Hepatocyte (in vitro differentiated cells): ENCODE results near the gene DPH2. TPM values are rescaled to one million over a fixed set of nuclear protein-coding genes. Genes with fewer than 3 reads are reported as not detected.

Experiments
- DNase-seq: peaks from one replicate; pipeline ENCODE4 v3.0.0-alpha.2; 2016; ENCODE audit warnings: low spot score
- H2AFZ ChIP-seq: fragments of 200-600 bp; sonication (generic); 2 replicates; pipeline ENCODE4 v1.6.0; 2016; ENCODE audit warnings: antibody characterized with exemption, mild to moderate bottlenecking
- H3K27ac ChIP-seq: fragments of 200-600 bp; sonication (generic); 2 replicates; pipeline ENCODE4 v1.5.1; 2016; ENCODE audit warnings: mild to moderate bottlenecking
- H3K27me3 ChIP-seq: fragments of 200-600 bp; sonication (generic); 2 replicates; pipeline ENCODE4 v1.6.1; 2016
- H3K36me3 ChIP-seq: fragments of 200-600 bp; sonication (generic); replicated peaks from 2 replicates; pipeline ENCODE4 v1.5.1; 2016; ENCODE audit warnings: low read depth; ENCODE audit not compliant: insufficient read depth
- H3K4me1 ChIP-seq: fragments of 200-600 bp; sonication (generic); 2 replicates; pipeline ENCODE4 v1.5.1; 2016; ENCODE audit warnings: mild to moderate bottlenecking, moderate library complexity; ENCODE audit not compliant: insufficient read depth
- H3K4me2 ChIP-seq: fragments of 200-600 bp; sonication (generic); 2 replicates; pipeline ENCODE4 v1.6.0; 2016
- H3K4me3 ChIP-seq: fragments of 200-600 bp; sonication (generic); 2 replicates; pipeline ENCODE4 v1.5.1; 2016; ENCODE audit warnings: mild to moderate bottlenecking
- H3K79me2 ChIP-seq: fragments of 200-600 bp; sonication (generic); 2 replicates; pipeline ENCODE4 v1.6.0; 2017; ENCODE audit warnings: mild to moderate bottlenecking
- H3K9me2 ChIP-seq: fragments of 200-600 bp; sonication (generic); replicated peaks from 2 replicates; pipeline ENCODE4 v1.6.0; 2017; ENCODE audit warnings: mild to moderate bottlenecking; ENCODE audit not compliant: insufficient read depth
- H3K9me3 ChIP-seq: fragments of 200-600 bp; sonication (generic); 2 replicates; pipeline ENCODE4 v1.5.1; 2016; ENCODE audit warnings: low read depth, mild to moderate bottlenecking
- H4K20me1 ChIP-seq: fragments of 200-600 bp; sonication (generic); 2 replicates; pipeline ENCODE4 v1.6.0; 2016; ENCODE audit warnings: mild to moderate bottlenecking; ENCODE audit not compliant: insufficient read depth, poor library complexity, severe bottlenecking
- EZH2 ChIP-seq: fragments of 200-600 bp; sonication (generic); IDR thresholded peaks from 2 replicates; pipeline ENCODE4 v1.6.1; 2016; ENCODE audit warnings: antibody characterized with exemption, mild to moderate bottlenecking, borderline replicate concordance
- EZH2phosphoT487 ChIP-seq: fragments of 200-600 bp; sonication (generic); IDR thresholded peaks from one replicate; pipeline ENCODE4 v1.6.1; 2018; ENCODE audit warnings: antibody characterized with exemption, mild to moderate bottlenecking, low read depth, moderate library complexity; ENCODE audit not compliant: unreplicated experiment, severe bottlenecking
- WGBS: methylation state at CpG from one replicate; pipeline ENCODE4 v1.1.6; 2016; ENCODE audit warnings: low lambda C conversion rate; ENCODE audit errors: missing lambda C conversion rate; 5-methylcytosine and 5-hydroxymethylcytosine counted together
- polyA plus RNA-seq: library from polyadenylated mRNA; unstranded; fragments of >200 nt; fragmentation: Nextera tagmentation; extraction: Ambion mirVana; gene quantifications from 2 replicates; pipeline ENCODE4 v1.2.1, GENCODE V29; 2016
- total RNA-seq: library from RNA; depleted of rRNA; stranded (reverse); fragments of >200 nt; gene quantifications from 2 replicates; pipeline ENCODE4 v1.2.3, GENCODE V29; 2014
- TF ChIP-seq, protein P1 (sequence below): fragments of 200-600 bp; sonication (generic); IDR thresholded peaks from 2 replicates; pipeline ENCODE4 v1.5.1; 2016; ENCODE audit warnings: antibody characterized with exemption, mild to moderate bottlenecking; ENCODE audit not compliant: poor library complexity

DPH2 gene
- total and polyA plus RNA-seq, 2 experiments from 2014 or later = 18.6 to 21.5 TPM

DNA sequence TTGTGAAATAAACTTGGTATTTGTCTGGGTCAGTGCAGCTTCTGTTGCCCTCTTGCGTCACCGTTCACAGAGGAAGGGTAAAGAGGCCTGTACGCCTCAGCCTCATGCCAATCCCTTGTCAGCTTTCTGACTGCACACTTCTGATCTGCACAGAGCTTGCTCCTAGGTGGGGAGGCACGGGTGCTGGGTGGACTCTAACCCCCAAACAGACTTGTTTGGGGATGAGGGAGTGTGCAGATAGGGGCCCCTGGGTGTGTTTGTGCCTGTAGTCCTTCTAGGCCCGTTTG is 8.4 kb downstream of the DPH2 start:
- H3K27me3 ChIP-seq = no peaks in the 10 kb centered on the region
- peak overlapping the region; percentile 93 for H3K4me2 ChIP-seq
- no peaks in the 10 kb centered on the region for H3K9me2 ChIP-seq
- peak overlapping the region; percentile 69 for H3K27ac ChIP-seq
- TF ChIP-seq EZH2 = no peak
- TF ChIP-seq, protein P1, sequence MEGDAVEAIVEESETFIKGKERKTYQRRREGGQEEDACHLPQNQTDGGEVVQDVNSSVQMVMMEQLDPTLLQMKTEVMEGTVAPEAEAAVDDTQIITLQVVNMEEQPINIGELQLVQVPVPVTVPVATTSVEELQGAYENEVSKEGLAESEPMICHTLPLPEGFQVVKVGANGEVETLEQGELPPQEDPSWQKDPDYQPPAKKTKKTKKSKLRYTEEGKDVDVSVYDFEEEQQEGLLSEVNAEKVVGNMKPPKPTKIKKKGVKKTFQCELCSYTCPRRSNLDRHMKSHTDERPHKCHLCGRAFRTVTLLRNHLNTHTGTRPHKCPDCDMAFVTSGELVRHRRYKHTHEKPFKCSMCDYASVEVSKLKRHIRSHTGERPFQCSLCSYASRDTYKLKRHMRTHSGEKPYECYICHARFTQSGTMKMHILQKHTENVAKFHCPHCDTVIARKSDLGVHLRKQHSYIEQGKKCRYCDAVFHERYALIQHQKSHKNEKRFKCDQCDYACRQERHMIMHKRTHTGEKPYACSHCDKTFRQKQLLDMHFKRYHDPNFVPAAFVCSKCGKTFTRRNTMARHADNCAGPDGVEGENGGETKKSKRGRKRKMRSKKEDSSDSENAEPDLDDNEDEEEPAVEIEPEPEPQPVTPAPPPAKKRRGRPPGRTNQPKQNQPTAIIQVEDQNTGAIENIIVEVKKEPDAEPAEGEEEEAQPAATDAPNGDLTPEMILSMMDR = no peak
- no peak for TF ChIP-seq EZH2phosphoT487
- H2AFZ ChIP-seq = no peak overlapping the region
- no peaks in the 10 kb centered on the region for H3K36me3 ChIP-seq
- no peak for DNase-seq
- 70% methylated on average over 5 of the region's 5 CpGs for WGBS
- peaks cover 30% of the 10 kb centered on the region for H4K20me1 ChIP-seq
- peaks cover 35% of the 10 kb centered on the region for H3K4me1 ChIP-seq
- H3K4me3 ChIP-seq = no peak overlapping the region
- no peaks in the 10 kb centered on the region for H3K9me3 ChIP-seq
- peaks cover 53% of the 10 kb centered on the region for H3K79me2 ChIP-seq

DNA sequence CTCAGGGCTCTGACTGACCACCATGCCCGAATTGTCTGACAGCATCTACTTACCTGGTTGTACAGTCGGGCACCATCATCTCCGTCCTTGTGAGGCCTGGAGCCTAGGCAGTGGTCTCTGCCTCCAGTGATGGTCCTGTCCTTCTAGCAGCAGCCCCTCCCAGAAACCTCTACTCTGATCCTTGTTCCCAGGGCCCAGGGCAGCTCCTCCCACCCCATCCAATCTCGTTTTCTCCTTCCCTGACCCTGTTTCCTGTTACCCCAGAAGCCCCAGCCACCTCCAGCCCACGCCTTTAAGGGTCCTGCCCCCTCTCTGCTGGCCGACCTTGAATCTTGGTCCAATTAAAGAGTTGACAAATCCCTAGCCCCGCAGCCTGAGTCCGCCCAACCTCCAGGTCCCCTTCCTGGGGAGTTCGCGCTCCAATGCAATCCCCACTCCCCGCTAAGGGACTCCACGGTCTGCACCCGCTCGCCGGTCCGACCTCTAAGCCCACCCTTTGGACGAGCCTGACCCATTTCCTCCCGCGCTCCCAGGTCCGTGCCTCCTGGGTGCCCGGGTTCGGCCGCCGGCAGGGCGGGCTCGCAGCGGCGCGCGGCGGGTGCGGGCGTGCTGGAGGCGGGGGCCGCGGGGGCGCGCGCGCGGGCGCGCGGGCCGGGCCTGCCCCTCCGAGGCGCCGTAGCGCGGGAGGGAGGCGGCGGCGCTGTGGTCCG is 8.9 kb downstream of the DPH2 start, which contains the start of gene B4GALT2:
Gene B4GALT2 (plus strand): TSS at position 660 of the 710 bp plus-strand sequence. CDS start 1,951 bp downstream, outside the sequence.
- H3K4me3 ChIP-seq = peak within 1 kb of the TSS; percentile 70
- H2AFZ ChIP-seq = peak within 1 kb of the TSS; percentile 52
- no peaks in the 10 kb centered on the region for H3K9me3 ChIP-seq
- H3K27ac ChIP-seq = peak within 1 kb of the TSS; percentile 79
- peaks cover 30% of the 10 kb centered on the region for H4K20me1 ChIP-seq
- H3K79me2 ChIP-seq = peaks cover 53% of the 10 kb centered on the region
- peak within 1 kb of the TSS; percentile 99 for H3K4me2 ChIP-seq
- peak; percentile 77 for DNase-seq
- WGBS = 9% methylated on average over 25 of the region's 54 CpGs
- peaks cover 35% of the 10 kb centered on the region for H3K4me1 ChIP-seq
- H3K9me2 ChIP-seq = no peaks in the 10 kb centered on the region
- no peaks in the 10 kb centered on the region for H3K36me3 ChIP-seq
- no peaks in the 10 kb centered on the region for H3K27me3 ChIP-seq
- TF ChIP-seq EZH2phosphoT487 (no peak), EZH2 (no peak)
- TF ChIP-seq, protein P1 = no peak

GRCh38 chr1:43979261-43979527 is 9.4 kb downstream of the DPH2 start:
- Histone ChIP-seq H3K79me2 (peaks cover 53% of the 10 kb centered on the region), H3K4me1 (peaks cover 35% of the 10 kb centered on the region), H3K4me3 (peak overlapping the region; percentile 70), H3K27me3 (no peaks in the 10 kb centered on the region), H3K9me2 (no peaks in the 10 kb centered on the region), H3K27ac (peak overlapping the region; percentile 79), H3K4me2 (peak overlapping the region; percentile 99), H2AFZ (peak overlapping the region; percentile 52), H3K9me3 (no peaks in the 10 kb centered on the region), H4K20me1 (peaks cover 30% of the 10 kb centered on the region), H3K36me3 (no peaks in the 10 kb centered on the region)
- TF ChIP-seq, protein P1 = no peak
- no peak for TF ChIP-seq EZH2
- no peak for TF ChIP-seq EZH2phosphoT487
- WGBS = no CpG with 5 or more reads among the region's 45 CpGs
- no peak for DNase-seq
